Activated CD4-positive, alpha-beta T cell treated with anti-CD3 and anti-CD28 coated beads, Interleukin-2, Interleukin-4, amounts not matched to agents 100 ng/mL and 50 ng/mL, durations not matched to agents 16 hours and 8 hours (primary cell): ENCODE measurements around the gene UQCRH.

Experiments
- DNase-seq: peaks from one replicate; pipeline ENCODE4 v3.0.0-alpha.2; 2020; ENCODE audit warnings: low spot score

The UQCRH gene

DNA sequence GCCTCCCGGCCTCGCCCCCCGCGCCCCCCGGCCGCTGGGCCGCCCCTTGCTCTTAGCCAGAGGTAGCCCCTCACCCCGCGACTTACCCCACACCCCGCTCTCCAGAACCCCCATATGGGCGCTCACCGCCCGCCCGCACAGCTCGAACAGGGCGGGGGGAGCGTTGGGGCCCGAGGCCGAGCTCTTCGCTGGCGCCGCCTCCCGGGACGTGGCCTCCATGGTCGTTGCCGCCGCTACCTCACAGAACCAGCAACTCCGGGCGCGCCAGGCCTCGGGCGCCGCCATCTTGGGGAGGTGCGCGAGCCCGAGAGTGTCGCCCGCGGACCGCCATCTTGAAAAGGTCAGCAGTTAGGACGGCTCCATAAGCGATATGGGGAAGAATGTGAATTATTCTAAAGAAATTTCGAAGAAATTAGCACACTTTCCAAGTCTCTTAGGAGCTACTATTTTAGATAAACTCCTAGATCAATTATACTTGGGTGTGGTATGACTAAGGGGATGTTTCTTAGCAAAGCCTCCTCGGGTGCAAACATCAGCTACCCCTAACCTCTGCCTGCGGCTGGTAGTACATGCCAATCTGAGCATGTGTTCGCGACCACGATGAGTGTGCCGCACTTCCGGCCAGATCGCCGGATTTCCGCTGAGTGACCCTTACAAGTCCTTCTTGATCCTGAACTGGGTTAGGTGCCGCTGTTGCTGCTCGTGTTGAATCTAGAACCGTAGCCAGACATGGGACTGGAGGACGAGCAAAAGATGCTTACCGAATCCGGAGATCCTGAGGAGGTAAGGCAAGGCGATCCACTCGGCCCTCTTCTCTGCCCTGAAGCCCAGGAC is at the start of gene UQCRH, which contains the start of gene LRRC41:
Gene UQCRH, plus strand, starts transcription at position 661 of the 834 bp plus-strand sequence. Its CDS starts 69 bp downstream, at position 730.
Gene LRRC41, minus strand, starts transcription at position 579 of the 834 bp plus-strand sequence. Its CDS starts 294 bp downstream, at position 285.
- DNase-seq: peak; percentile 94

DNA sequence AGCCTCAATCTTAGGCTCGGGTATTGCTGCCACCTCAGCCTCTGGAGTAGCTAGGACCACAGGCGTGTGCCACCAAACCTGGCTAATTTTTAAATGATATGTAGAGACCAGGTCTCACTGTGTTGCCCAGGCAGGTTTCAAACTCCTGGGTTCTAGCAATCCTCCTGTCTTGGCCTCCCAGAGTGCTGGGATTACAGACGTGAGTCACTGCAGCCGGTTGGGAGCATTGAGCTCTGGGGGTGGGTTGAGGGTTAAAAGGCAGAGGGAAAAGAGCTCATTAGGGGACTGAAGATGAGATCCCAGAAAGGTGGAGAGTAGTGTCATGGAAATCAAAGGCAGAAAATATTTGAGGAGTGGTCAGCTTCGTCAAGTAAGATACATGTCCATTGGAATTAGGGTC is 48.8 kb upstream of the UQCRH start:
- no peak for DNase-seq

DNA sequence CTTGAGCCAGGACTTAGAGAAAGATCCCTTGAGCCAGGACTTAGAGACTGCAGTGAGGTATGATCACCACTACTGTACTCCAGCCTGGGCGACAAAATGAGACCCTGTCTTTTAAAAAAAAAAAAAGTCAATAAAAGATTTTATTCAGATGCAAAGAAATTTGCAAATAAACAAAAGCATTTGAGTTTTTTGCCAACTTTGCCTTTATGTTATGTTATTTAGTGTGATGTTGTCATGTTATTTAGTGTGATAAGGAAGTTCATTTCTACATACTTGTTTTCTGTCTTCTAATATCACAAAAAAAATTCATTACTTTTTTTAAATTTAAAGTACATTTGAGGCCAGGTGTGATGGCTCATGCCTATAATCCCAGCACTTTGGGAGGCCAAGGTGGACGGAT is 47.0 kb upstream of the UQCRH start:
- no peak for DNase-seq

DNA sequence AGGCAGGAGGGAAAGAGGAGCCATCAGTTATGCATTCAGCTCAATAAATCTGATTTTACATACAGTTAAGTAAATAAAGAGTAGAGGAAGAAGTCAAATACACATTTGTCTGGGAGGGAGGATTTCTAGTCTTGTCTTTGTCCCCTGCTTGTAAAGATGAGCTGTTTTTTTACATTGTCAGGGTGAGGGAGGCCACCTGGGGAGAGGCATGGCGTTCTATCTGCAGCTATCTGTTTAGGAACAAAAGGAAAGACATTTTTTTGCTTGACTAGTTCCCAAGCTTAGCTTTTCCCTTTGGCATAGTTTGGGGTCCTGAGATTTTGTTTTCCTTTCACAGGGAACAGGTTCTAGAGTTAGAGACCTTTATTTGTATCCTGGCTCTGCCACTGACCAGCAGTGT is 41.0 kb upstream of the UQCRH start:
- DNase-seq: no peak

DNA sequence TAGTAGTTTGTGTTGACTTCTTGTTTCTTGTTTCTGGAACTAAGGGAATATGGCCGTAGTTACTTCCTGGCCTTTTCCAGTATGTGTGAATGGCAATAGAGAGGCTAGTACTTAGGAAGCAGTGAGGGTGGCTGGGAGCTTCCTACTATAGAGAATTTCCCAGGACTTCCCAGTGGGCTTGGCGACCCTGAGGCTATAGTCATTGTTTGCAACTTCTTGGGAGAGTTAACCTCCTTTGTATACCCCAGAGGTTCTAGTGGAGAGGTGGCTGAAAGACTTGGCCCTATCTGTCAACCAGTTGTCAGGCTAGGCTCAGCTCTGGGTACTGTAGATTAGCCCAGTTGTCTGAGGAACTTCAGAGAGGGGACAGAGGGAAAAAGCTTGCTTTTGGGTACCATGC is 40.4 kb upstream of the UQCRH start:
- DNase-seq: no peak

DNA sequence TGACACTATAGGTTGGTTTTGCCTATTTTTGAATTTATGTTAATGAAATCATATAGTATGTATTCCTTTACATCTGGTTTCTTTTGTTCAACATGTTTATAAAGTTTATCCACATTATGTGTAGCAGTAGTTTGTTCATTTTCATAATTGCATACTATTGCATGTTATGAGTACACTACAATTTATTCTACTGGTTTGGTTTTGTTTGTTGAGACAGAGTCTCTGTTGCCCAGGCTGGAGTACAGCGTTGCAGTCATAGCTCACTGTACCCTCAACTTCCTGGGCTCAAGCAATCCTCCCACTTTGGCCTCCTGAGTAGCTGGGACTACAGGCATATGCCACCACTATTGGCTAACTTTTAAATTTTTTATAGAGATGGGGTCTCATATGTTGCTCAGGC is 34.9 kb upstream of the UQCRH start:
- DNase-seq: no peak

DNA sequence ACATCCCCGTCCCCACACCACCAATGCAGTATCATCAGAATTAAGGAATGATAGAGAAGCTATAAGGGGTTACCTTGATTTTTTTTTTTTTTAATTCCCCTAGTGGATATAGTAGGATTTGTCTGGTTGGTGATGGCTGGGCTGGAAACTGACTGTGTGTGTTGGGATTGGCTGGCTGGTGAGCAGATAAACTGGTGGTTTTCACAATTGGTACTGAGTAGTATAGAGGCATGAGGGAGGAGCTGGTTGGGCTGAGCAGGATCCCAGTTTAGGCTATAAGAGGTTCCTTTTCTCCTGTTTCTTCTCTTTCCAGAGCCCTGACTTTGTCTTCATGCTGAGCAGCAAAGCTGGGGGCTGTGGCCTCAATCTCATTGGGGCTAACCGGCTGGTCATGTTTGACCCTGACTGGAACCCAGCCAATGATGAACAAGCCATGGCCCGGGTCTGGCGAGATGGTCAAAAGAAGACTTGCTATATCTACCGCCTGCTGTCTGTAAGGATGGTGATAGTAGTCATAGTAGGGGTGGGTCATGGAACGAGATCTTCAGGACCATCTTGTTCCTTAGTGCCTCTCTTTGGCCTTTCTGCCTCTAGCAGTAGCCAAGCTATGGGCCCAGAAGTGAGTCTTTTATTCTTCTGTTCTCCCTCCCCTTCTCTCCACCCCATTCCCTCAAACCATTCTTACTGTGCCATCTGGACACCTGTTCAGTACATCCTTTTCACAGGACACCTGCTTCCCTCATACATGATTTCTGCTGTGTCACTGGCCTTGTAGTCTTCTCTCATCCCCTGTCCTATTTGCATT is 29.1 kb upstream of the UQCRH start:
- no peak for DNase-seq

DNA sequence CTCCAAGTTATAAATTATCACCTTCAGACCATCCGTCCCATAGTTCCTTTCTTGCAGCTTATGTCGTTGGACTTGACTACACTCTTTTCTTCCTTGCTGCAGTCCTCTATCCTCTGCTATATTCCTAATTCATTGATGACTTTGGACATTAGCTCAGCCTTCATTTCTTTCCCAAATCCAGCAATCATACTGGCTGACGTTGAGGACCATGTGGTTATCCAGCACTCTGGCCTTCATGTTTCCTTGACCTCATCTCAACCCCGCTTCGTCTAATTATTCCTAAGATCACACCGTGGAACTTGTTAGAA is 28.5 kb upstream of the UQCRH start:
- DNase-seq: no peak

DNA sequence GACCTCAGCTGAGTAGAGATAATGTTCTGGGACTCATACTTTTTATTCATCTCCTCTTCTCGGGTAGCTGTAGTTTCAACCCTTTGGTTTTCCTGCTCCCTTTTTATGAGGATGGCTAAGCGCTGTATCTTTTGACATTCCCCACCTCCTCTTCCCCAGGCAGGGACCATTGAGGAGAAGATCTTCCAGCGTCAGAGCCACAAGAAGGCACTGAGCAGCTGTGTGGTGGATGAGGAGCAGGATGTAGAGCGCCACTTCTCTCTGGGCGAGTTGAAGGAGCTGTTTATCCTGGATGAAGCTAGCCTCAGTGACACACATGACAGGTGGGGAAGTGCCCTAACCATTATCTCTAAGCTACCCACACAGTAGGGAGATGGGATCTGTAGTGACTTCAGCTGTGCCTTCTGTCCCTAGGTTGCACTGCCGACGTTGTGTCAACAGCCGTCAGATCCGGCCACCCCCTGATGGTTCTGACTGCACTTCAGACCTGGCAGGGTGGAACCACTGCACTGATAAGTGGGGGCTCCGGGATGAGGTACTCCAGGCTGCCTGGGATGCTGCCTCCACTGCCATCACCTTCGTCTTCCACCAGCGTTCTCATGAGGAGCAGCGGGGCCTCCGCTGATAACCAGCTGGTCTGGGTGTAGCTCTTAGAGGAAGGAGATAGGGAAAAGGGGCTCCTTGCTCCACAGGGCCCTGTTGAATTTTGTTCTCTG is 25.7 kb upstream of the UQCRH start:
- no peak for DNase-seq

DNA sequence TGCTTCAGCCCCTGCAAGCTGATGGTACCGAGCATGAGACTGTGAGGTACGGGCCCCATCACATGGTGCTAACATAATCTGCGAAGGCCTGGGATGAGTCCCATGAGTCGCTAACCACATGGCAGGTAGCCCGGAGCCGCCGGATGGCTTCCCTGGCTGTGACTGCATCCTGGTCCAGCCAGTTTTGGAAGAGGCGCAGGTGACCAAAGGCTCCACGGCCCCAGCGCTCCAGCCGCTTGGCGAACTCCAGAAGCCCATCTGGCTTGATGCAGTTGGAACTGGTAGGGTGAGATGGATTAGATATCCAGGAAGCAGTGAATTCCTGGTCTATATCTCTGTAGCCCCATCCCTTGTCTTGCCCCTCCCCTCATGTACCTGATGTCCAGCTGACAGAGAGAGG is 24.7 kb upstream of the UQCRH start:
- DNase-seq: no peak

DNA sequence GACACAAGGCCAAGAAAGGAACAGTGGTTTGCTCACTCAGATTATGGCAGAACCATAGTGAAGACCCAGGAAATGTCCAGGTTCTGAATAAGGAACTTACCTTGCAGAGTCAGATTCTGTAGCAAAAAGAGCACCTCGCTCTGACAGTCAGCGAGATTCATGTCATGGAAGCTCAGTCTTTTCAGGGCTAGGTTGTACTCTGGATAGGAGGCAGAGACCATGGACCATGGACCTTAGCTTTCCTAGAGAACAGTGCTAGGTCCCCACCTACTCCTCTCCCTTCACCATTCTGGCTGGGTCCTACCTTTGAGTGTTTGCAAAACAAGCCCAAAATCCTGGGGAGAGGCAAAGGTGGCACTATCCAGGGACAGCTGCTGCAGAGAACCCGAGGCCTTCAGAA is 23.4 kb upstream of the UQCRH start:
- no peak for DNase-seq

DNA sequence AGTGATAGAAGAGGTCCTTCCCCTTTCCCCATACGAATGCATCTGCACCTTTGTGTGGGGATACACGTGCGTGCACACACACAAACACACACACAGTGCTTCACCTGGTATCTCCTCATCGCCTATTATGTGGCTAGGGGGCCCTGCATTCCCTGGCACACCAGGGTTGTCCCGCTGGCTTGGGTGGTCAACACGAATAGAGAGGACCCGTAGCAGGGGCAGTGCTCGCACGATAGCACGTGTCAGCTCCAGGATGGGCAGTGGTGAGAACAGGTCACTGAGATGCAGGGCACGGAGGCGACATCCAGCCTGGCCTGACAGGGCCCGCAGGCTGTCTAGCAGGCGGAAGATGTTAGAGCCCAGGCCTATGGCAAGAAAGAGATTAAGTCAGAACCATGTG is 22.5 kb upstream of the UQCRH start:
- no peak for DNase-seq

DNA sequence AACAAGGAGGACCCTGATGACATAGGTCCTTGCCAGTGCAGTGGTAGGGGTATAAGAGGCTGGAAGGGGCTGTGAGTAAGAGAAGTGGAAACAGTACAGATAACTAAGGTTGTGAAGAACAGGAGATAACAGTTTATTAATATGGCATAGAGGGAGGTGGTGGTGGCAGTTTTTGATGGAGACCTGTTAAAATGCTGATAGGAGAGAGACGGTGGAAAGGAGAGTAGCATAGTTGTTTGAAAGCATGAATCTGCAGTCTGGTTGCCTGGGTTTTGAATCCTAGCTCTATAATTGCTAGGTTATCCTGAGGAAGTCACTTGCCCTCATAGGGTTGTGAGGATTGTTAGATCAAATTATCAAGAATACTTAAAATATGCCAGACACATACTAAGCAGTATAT is 19.4 kb upstream of the UQCRH start:
- DNase-seq: no peak

DNA sequence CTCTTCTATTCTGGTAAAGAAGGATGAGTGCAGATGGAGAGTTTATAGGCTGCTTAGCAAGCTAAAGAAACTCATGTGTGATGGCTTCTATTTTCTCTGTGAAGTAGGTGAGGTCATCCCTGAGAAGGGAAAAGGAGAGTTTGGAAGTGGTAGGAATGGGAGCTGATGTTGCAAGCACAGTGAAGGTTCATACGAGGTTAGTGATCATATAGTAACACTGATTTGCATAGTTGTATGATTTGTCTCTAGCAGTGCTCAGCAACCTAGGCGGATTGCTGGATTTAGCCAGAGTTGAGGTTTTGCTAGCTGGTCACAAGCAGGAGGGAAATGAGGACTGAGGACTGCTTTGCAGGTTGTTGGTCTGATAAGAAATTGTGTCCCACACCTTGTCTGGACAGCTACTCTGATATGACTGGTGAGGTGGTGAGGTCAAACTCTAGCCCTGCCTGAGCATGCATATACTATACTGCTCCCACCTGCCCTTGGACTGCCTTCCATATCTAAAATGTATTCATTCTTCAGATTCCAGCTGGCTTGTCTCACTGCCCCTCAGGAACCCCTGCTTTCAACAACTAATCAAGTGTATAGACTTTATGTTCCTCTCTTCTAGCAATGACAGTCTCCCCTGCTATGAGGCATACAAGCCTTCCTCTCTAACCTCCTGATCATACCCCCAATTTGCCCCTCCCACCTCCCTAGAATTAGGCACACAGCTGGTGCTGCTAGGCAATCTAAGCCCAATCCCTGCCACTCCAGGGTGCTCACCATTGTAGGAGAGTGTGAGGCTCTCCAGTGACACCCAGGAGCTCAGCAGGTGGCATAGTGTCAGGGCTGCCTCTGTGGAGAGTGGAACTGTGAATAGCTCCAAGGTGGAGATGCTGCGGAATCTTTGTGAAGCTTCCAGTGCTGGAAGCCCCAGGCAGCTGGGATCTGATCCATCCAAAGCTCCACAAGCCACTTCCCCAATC is 18.6 kb upstream of the UQCRH start:
- DNase-seq: no peak

DNA sequence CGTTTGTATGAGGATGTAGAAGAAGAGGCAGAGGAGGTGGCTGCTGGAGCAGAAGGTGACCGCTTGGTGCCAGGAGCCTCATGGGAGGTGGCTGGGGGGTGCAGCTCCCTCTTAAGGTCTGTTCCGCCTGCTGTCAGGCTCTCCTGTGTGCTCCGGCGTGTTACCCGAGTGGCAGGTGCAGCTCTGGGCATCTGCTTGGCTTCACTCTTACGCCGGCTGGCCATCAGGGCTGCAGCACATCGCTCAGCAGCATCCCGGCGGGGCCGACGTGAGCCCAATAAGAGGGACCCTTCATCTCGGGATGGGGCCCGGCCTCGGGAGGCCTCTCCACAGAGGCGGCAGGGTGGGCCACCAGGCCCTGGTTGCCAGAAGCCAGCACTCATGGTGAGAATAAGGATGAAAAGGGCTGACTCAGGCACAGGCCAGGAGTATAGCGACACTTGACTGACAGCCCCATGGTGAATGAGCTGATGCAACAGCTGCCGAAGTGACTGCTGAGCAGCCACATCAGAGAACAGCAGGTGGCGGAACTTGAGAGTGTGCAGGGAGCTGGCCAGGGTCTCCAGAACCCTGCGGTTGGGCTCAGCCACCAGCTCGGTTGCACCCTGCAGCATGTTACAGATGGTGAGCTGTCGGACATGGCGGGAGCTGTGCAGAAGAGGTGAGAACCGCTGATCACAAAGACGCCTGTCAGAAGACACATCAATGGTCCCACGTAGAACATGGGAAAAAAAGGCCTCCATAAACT is 17.6 kb upstream of the UQCRH start:
- DNase-seq: peak; percentile 40

DNA sequence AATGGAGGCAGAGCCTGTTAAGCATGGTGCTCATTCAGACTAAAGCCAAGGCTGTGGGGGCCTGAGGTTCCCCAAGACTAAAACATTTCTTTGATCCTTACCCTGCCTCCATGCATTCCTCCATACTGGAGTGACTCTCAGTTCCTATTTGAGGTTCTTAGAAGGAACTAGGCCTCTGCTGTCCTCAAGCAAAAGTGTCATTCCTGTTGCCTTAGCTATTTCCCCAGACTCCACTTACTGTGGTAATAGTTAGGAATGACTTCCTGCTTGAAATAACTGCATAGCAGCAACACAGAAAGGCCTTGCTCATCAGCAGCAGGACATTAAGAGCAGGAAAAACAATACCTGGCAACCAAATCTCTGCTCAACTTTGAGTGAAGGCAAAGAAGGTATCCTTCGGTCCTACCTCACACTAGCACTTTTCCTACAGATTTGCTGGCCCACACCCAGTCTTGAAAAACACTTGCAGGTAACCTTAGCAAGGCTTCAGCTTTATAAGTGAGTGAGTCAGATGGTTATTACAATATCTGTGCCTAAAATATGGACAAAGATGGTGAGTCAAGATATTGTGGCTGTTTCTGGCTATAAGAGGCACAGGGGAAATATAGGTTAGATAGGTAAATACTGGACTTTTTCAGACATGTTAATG is 14.9 kb upstream of the UQCRH start:
- no peak for DNase-seq

DNA sequence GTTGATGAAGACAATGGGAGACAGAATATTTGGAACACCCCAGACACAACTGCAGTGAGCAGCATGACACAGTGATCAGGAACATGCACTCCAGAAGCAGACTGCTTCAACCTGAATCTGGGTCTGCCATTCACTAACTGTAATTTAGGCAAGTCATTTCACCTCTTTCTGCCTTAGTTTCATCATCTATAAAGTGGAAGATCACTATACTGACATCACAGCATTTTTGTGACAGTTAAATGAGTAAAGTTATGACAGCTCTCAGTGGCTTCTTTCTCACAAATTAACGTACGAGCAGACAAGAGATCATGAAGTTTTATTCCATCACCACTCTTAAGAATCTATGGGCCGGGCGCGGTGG is 14.4 kb upstream of the UQCRH start:
- DNase-seq: no peak

DNA sequence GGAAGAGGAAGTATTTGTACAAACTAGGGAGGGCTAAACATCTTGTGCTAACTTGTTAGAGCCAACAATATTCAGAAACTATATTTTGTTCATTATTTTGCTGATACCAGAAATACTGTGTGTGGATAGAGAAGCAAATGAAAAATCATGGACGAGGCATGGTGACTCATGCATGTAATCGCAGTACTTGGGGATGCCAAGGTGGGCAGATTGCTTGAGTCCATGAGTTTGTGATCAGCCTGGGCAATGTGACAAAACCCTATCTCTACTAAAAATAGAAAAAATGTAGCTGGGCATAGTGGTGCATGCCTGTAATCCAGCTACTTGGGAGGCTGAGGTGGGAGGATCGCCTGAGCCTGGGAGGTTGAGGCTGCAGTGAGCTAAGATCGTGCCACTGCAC is 13.5 kb upstream of the UQCRH start:
- no peak for DNase-seq

DNA sequence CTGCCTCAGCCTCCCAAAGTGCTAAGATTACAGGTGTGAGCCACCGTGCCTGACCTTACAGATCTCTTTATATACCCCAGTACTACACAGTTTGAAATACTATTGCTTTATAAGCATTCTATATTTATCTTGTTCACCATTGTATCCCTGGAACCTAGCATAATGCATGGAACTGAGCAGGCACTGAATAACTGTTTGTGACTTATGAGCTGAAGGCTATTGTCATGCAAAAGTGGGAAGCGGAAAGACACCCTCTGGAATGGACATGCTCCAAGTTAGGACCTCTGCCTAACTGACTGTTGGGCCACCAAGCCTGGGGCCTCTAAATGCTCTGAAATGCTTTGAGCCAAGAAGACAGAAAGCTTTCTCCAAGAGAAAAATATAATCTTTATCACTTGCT is 8.2 kb upstream of the UQCRH start:
- no peak for DNase-seq

DNA sequence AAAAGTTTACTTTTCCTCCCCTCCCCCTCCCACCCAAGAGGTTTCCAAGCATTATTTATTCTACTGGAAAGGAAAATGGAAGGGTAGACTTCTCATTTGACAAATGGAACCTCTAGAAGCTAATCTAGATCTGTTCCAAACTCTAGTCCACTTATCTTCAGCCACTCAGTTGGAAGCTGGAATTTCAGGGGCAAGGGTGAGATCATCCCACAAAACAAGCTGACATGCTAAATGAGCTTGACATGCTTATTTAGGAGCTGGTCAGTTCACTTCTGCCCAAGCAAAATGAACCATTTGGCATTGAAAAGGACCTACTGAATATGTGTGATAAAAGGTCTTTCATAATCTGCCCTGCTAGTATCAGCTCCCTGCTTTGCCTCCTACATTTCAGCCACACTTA is 5.1 kb upstream of the UQCRH start:
- DNase-seq: no peak
